Epithelial cell of prostate (primary cell): Measurements from ENCODE around the gene OPTN.
"Not testable (repeated sequence)": the region's sequence is repeated elsewhere in the genome, so short reads cannot be mapped to it uniquely, and the experiment has no call there.

Experiments used
- DNase-seq: peaks from one replicate; pipeline ENCODE4 v3.0.0-alpha.2; 2011; ENCODE audit warnings: low read depth, low spot score
- H3K27ac ChIP-seq: fragments of 450-650 bp; 2 replicates; pipeline ENCODE4 v1.5.1; 2017; ENCODE audit warnings: mild to moderate bottlenecking

The OPTN gene

GRCh38 chr10:13099666-13100348 is at the start of gene OPTN:
Gene OPTN, plus strand, starts transcription at chr10:13100163. Its CDS starts 8,960 bp downstream, at chr10:13109123.
- peak; percentile 18 for DNase-seq
- peak within 1 kb of the TSS; percentile 81 for H3K27ac ChIP-seq

GRCh38 chr10:13051126-13051694 is 48.8 kb upstream of the OPTN start:
- DNase-seq, result no peak
- H3K27ac ChIP-seq, result no peak overlapping the region

- H3K27ac ChIP-seq, DNase-seq: not testable (repeated sequence)
Measured at GRCh38 chr10:13053208-13053607, 46.8 kb upstream of the OPTN start.

- no peak for DNase-seq
- no peak overlapping the region for H3K27ac ChIP-seq
Measured at GRCh38 chr10:13053794-13054462, 46.0 kb upstream of the OPTN start.

GRCh38 chr10:13054844-13055243 is 45.1 kb upstream of the OPTN start:
- DNase-seq, result no peak
- no peak overlapping the region for H3K27ac ChIP-seq

GRCh38 chr10:13056456-13057077 is 43.4 kb upstream of the OPTN start:
- DNase-seq, result no peak

GRCh38 chr10:13062803-13063202 is 37.2 kb upstream of the OPTN start:
- no peak overlapping the region for H3K27ac ChIP-seq
- no peak for DNase-seq

More at GRCh38 chr10:13056456-13057077, 43.4 kb upstream of the OPTN start:
- H3K27ac ChIP-seq, result no peak overlapping the region

- no peak for DNase-seq
- H3K27ac ChIP-seq, result no peak overlapping the region
Measured at GRCh38 chr10:13066527-13066926, 33.4 kb upstream of the OPTN start.

GRCh38 chr10:13067431-13067830 is 32.5 kb upstream of the OPTN start:
- DNase-seq, result no peak
- no peak overlapping the region for H3K27ac ChIP-seq

GRCh38 chr10:13068071-13068470 is 31.9 kb upstream of the OPTN start:
- DNase-seq, result no peak

GRCh38 chr10:13068484-13068883 is 31.5 kb upstream of the OPTN start:
- no peak for DNase-seq
- no peak overlapping the region for H3K27ac ChIP-seq

More at GRCh38 chr10:13068071-13068470, 31.9 kb upstream of the OPTN start:
- H3K27ac ChIP-seq, result no peak overlapping the region

GRCh38 chr10:13072339-13072738 is 27.6 kb upstream of the OPTN start:
- no peak overlapping the region for H3K27ac ChIP-seq
- no peak for DNase-seq

- peak; percentile 16 for DNase-seq
- H3K27ac ChIP-seq, result no peak overlapping the region
Measured at GRCh38 chr10:13074563-13075451, 25.2 kb upstream of the OPTN start.

GRCh38 chr10:13078912-13079775 is 20.8 kb upstream of the OPTN start:
- H3K27ac ChIP-seq, result no peak overlapping the region
- DNase-seq, result no peak

GRCh38 chr10:13079776-13080050 is 20.2 kb upstream of the OPTN start:
- DNase-seq, result no peak
- H3K27ac ChIP-seq, result no peak overlapping the region

- H3K27ac ChIP-seq, result no peak overlapping the region
- no peak for DNase-seq
Measured at GRCh38 chr10:13080643-13081042, 19.3 kb upstream of the OPTN start.

- not testable (repeated sequence) for DNase-seq
Measured at GRCh38 chr10:13083700-13084099, 16.3 kb upstream of the OPTN start.

GRCh38 chr10:13086056-13086455 is 13.9 kb upstream of the OPTN start:
- DNase-seq, result no peak
- no peak overlapping the region for H3K27ac ChIP-seq

More at GRCh38 chr10:13083700-13084099, 16.3 kb upstream of the OPTN start:
- H3K27ac ChIP-seq, result not testable (repeated sequence)

- H3K27ac ChIP-seq, result peak overlapping the region; percentile 12
- no peak for DNase-seq
Measured at GRCh38 chr10:13087601-13087985, 12.4 kb upstream of the OPTN start.
